Large intestine (tissue), 3 donors: ENCODE measurements around the gene ASAP3. TPM values are rescaled to one million over a fixed set of nuclear protein-coding genes. Genes with fewer than 3 reads are reported as not detected.
"Not testable (repeated sequence)": the region's sequence is repeated elsewhere in the genome, so short reads cannot be mapped to it uniquely, and the experiment has no call there.

Source experiments
- DNase-seq, 2 donors: peaks; one replicate each; pipeline versions ENCODE4 v3.0.0 to v3.0.0-alpha.2; 2013
- H3K27ac ChIP-seq: one replicate; pipeline ENCODE4 v1.5.1; 2013; ENCODE audit warnings: low read length
- H3K27me3 ChIP-seq: 2 replicates; pipeline ENCODE4 v1.6.1; 2013; ENCODE audit warnings: low read length; ENCODE audit not compliant: control insufficient read depth, insufficient read depth
- H3K36me3 ChIP-seq: 2 replicates; pipeline ENCODE4 v1.6.1; 2013; ENCODE audit warnings: low read length; ENCODE audit not compliant: control insufficient read depth, insufficient read depth
- H3K4me1 ChIP-seq: one replicate; pipeline ENCODE4 v1.6.1; 2013; ENCODE audit warnings: low read length; ENCODE audit not compliant: control insufficient read depth, insufficient read depth
- H3K4me3 ChIP-seq: one replicate; pipeline ENCODE4 v1.5.1; 2013; ENCODE audit warnings: low read length
- H3K9me3 ChIP-seq: one replicate; pipeline ENCODE4 v1.6.1; 2013; ENCODE audit warnings: mild to moderate bottlenecking, low read depth, low read length, moderate library complexity; ENCODE audit not compliant: control insufficient read depth
- WGBS: methylation state at CpG from one replicate; pipeline ENCODE4 v1.1.5; 2013; ENCODE audit warnings: low lambda C conversion rate; ENCODE audit not compliant: insufficient coverage; 5-methylcytosine and 5-hydroxymethylcytosine counted together
- polyA plus RNA-seq: library from polyadenylated mRNA; unstranded; fragments of 120-200 nt; gene quantifications from one replicate; pipeline ENCODE4 v1.2.1, GENCODE V29; 2013

ASAP3 gene
- polyA plus RNA-seq, 1 donor: 14.0 TPM

GRCh38 chr1:23492776-23493175, 8.8 kb upstream of the ASAP3 start:
- H3K4me1 ChIP-seq, H3K4me3 ChIP-seq, H3K27me3 ChIP-seq, H3K27ac ChIP-seq, H3K36me3 ChIP-seq, H3K9me3 ChIP-seq, DNase-seq: not testable (repeated sequence)
- no CpG with 5 or more reads among the region's 6 CpGs for WGBS

GRCh38 chr1:23492132-23492720, 8.2 kb upstream of the ASAP3 start:
- no peak for DNase-seq
- Histone ChIP-seq H3K9me3 (no peaks in the 10 kb centered on the region), H3K4me3 (no peak overlapping the region), H3K4me1 (no peaks in the 10 kb centered on the region), H3K27ac (no peak overlapping the region), H3K27me3 (peaks cover 9% of the 10 kb centered on the region), H3K36me3 (no peaks in the 10 kb centered on the region)
- WGBS: no CpG with 5 or more reads among the region's 3 CpGs

GRCh38 chr1:23489842-23490241, 5.9 kb upstream of the ASAP3 start:
- WGBS: no CpG with 5 or more reads among the region's 5 CpGs
- Histone ChIP-seq H3K27ac (no peak overlapping the region), H3K4me3 (no peak overlapping the region), H3K36me3 (no peaks in the 10 kb centered on the region), H3K27me3 (peaks cover 11% of the 10 kb centered on the region), H3K9me3 (no peaks in the 10 kb centered on the region), H3K4me1 (peaks cover 2% of the 10 kb centered on the region)
- DNase-seq: no peak

GRCh38 chr1:23485002-23485332, 988 bp upstream of the ASAP3 start:
- 80% methylated on average over 2 of the region's 7 CpGs for WGBS
- Histone ChIP-seq H3K36me3 (no peaks in the 10 kb centered on the region), H3K9me3 (no peaks in the 10 kb centered on the region), H3K4me3 (no peak overlapping the region), H3K27me3 (peaks cover 13% of the 10 kb centered on the region), H3K27ac (no peak overlapping the region), H3K4me1 (peaks cover 13% of the 10 kb centered on the region)
- DNase-seq: no peak

GRCh38 chr1:23484253-23485001, 448 bp upstream of the ASAP3 start:
- DNase-seq: peak; percentile 87 to 89
- Histone ChIP-seq H3K4me1 (peaks cover 13% of the 10 kb centered on the region), H3K27me3 (peaks cover 8% of the 10 kb centered on the region), H3K36me3 (no peaks in the 10 kb centered on the region), H3K9me3 (no peaks in the 10 kb centered on the region), H3K4me3 (peak overlapping the region; percentile 48), H3K27ac (peak overlapping the region; percentile 56)
- 0% methylated on average over 1 of the region's 54 CpGs for WGBS

- no peaks in the 10 kb centered on the region for H3K9me3 ChIP-seq
- no peak overlapping the region for H3K4me3 ChIP-seq
- DNase-seq: no peak
- peaks cover 13% of the 10 kb centered on the region for H3K4me1 ChIP-seq
- no peak overlapping the region for H3K27ac ChIP-seq
- no CpG with 5 or more reads among the region's 6 CpGs for WGBS
- H3K36me3 ChIP-seq: no peaks in the 10 kb centered on the region
- H3K27me3 ChIP-seq: peaks cover 8% of the 10 kb centered on the region
These were observed 2.1 kb downstream of the ASAP3 start for GRCh38 chr1:23481904-23482303.

GRCh38 chr1:23481026-23481597, 2.9 kb downstream of the ASAP3 start:
- no peaks in the 10 kb centered on the region for H3K36me3 ChIP-seq
- H3K9me3 ChIP-seq: no peaks in the 10 kb centered on the region
- H3K27ac ChIP-seq: no peak overlapping the region
- no CpG with 5 or more reads among the region's 7 CpGs for WGBS
- no peak for DNase-seq
- H3K4me1 ChIP-seq: peaks cover 13% of the 10 kb centered on the region
- H3K4me3 ChIP-seq: no peak overlapping the region
- peaks cover 8% of the 10 kb centered on the region for H3K27me3 ChIP-seq

GRCh38 chr1:23480187-23481025, 3.6 kb downstream of the ASAP3 start:
- peaks cover 8% of the 10 kb centered on the region for H3K27me3 ChIP-seq
- H3K4me3 ChIP-seq: no peak overlapping the region
- DNase-seq: no peak
- H3K9me3 ChIP-seq: no peaks in the 10 kb centered on the region
- no CpG with 5 or more reads among the region's 4 CpGs for WGBS
- H3K27ac ChIP-seq: no peak overlapping the region
- no peaks in the 10 kb centered on the region for H3K36me3 ChIP-seq
- peaks cover 13% of the 10 kb centered on the region for H3K4me1 ChIP-seq

- H3K4me3 ChIP-seq: no peak overlapping the region
- no peaks in the 10 kb centered on the region for H3K9me3 ChIP-seq
- H3K27ac ChIP-seq: no peak overlapping the region
- no peak for DNase-seq
- H3K36me3 ChIP-seq: no peaks in the 10 kb centered on the region
- peaks cover 9% of the 10 kb centered on the region for H3K4me1 ChIP-seq
- H3K27me3 ChIP-seq: peaks cover 4% of the 10 kb centered on the region
- WGBS: no CpG with 5 or more reads among the region's 2 CpGs
These were observed 4.4 kb downstream of the ASAP3 start for GRCh38 chr1:23479666-23479941.

- peaks cover 4% of the 10 kb centered on the region for H3K27me3 ChIP-seq
- H3K36me3 ChIP-seq: no peaks in the 10 kb centered on the region
- peak; percentile 26 to 50 for DNase-seq
- no CpG with 5 or more reads among the region's 9 CpGs for WGBS
- H3K27ac ChIP-seq: no peak overlapping the region
- peaks cover 9% of the 10 kb centered on the region for H3K4me1 ChIP-seq
- H3K9me3 ChIP-seq: no peaks in the 10 kb centered on the region
- no peak overlapping the region for H3K4me3 ChIP-seq
These were observed 4.9 kb downstream of the ASAP3 start for GRCh38 chr1:23478896-23479665.
